IPS-15b (cell line): Measurements from ENCODE around the gene CTNNA3.

Experiments used
- H3K27me3 ChIP-seq: one replicate; pipeline ENCODE4 v1.6.1; 2013; ENCODE audit warnings: low read length; ENCODE audit not compliant: control insufficient read depth, insufficient read depth
- H3K36me3 ChIP-seq: one replicate; pipeline ENCODE4 v1.6.1; 2013; ENCODE audit warnings: low read length; ENCODE audit not compliant: control insufficient read depth, insufficient read depth
- H3K4me1 ChIP-seq: one replicate; pipeline ENCODE4 v1.6.1; 2013; ENCODE audit warnings: mild to moderate bottlenecking, low read length; ENCODE audit not compliant: control insufficient read depth, insufficient read depth
- H3K4me3 ChIP-seq: one replicate; pipeline ENCODE4 v1.5.1; 2013; ENCODE audit warnings: low read depth, low read length
- H3K9ac ChIP-seq: one replicate; pipeline ENCODE4 v1.6.1; 2013; ENCODE audit warnings: low read depth, mild to moderate bottlenecking, low read length
- H3K9me3 ChIP-seq: one replicate; pipeline ENCODE4 v1.6.1; 2013; ENCODE audit warnings: mild to moderate bottlenecking, low read length; ENCODE audit not compliant: control insufficient read depth, insufficient read depth

Gene CTNNA3

GRCh38 chr10:66782144-66782543 lies 913.9 kb downstream of the CTNNA3 start:
- no peaks in the 10 kb centered on the region for H3K4me1 ChIP-seq
- no peak overlapping the region for H3K4me3 ChIP-seq
- no peaks in the 10 kb centered on the region for H3K36me3 ChIP-seq
- H3K9me3 ChIP-seq: no peaks in the 10 kb centered on the region
- H3K9ac ChIP-seq: no peak overlapping the region
- no peaks in the 10 kb centered on the region for H3K27me3 ChIP-seq

DNA sequence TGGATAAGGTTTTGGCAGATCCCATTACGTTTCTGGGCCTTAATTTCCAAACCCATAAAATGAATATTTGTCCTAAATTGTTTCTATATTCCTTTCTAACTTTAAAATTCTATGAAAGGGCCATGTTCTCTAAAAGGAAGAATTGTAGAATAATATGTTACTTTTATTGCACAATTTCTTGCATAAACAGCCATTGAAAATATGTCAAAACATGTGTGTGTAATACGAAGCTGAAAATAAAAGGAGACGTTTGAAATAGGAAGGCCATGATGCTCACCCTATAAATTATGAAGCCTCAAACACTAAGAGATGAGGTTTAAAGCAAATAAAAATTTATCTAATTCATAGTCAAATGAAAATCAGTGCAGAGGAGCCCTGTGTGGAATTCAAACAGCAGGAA lies 915.2 kb downstream of the CTNNA3 start:
- Histone ChIP-seq H3K9ac (no peak overlapping the region), H3K9me3 (no peaks in the 10 kb centered on the region), H3K36me3 (no peaks in the 10 kb centered on the region), H3K27me3 (no peaks in the 10 kb centered on the region), H3K4me1 (no peaks in the 10 kb centered on the region), H3K4me3 (no peak overlapping the region)

- Histone ChIP-seq H3K9ac (no peak overlapping the region), H3K4me1 (no peaks in the 10 kb centered on the region), H3K4me3 (no peak overlapping the region), H3K9me3 (no peaks in the 10 kb centered on the region), H3K27me3 (no peaks in the 10 kb centered on the region), H3K36me3 (no peaks in the 10 kb centered on the region)
These were observed 917.6 kb downstream of the CTNNA3 start for GRCh38 chr10:66778351-66778750.

DNA sequence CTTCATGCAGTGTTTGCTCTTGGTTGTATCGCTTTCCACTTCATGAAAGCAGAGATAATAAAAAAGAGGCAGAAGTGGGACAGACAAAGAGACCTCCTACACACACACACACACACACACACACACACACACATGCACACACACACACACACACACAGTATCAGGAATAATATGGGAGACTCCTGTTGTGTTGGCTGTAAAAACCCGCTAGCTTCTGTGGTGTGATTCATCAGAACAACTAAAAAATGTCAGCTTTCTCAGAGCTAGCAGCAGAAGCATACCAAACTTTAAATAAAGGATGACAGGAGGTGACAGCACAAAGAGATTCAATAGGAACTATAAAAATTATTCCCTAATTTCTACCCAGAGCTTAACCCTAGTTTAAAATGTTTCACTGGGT lies 918.3 kb downstream of the CTNNA3 start:
- H3K9me3 ChIP-seq: no peaks in the 10 kb centered on the region
- no peak overlapping the region for H3K4me3 ChIP-seq
- H3K27me3 ChIP-seq: no peaks in the 10 kb centered on the region
- H3K36me3 ChIP-seq: no peaks in the 10 kb centered on the region
- H3K9ac ChIP-seq: no peak overlapping the region
- H3K4me1 ChIP-seq: no peaks in the 10 kb centered on the region

- Histone ChIP-seq H3K27me3 (no peaks in the 10 kb centered on the region), H3K9ac (no peak overlapping the region), H3K9me3 (no peaks in the 10 kb centered on the region)
These were observed 922.5 kb downstream of the CTNNA3 start for GRCh38 chr10:66773472-66773817.

GRCh38 chr10:66772548-66773471 lies 923.2 kb downstream of the CTNNA3 start:
- Histone ChIP-seq H3K4me1 (no peaks in the 10 kb centered on the region), H3K9me3 (no peaks in the 10 kb centered on the region), H3K4me3 (no peak overlapping the region), H3K36me3 (no peaks in the 10 kb centered on the region), H3K9ac (no peak overlapping the region), H3K27me3 (no peaks in the 10 kb centered on the region)

More at GRCh38 chr10:66773472-66773817, 922.5 kb downstream of the CTNNA3 start:
- Histone ChIP-seq H3K4me1 (no peaks in the 10 kb centered on the region), H3K4me3 (no peak overlapping the region), H3K36me3 (no peaks in the 10 kb centered on the region)

DNA sequence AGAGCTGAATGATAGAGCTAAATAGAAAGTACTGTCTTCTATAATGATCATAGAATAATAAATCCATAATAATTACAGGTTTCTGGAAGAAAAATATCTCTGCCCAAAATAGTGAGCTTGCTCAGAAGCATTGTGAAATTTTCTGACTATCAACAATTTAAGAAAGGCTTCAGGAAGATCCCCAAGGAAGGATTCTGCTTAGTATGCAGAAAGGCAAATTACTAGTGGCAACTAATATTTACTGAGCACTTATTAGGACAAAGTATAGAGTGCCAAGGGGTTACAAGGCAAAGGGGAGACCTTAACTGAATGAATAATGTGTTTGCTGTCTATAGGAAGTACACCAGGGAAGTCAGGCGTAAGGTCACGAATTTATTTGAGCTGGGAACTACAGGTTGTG lies 928.3 kb downstream of the CTNNA3 start:
- Histone ChIP-seq H3K27me3 (no peaks in the 10 kb centered on the region), H3K4me1 (no peaks in the 10 kb centered on the region), H3K9me3 (no peaks in the 10 kb centered on the region), H3K36me3 (no peaks in the 10 kb centered on the region), H3K4me3 (no peak overlapping the region), H3K9ac (no peak overlapping the region)

DNA sequence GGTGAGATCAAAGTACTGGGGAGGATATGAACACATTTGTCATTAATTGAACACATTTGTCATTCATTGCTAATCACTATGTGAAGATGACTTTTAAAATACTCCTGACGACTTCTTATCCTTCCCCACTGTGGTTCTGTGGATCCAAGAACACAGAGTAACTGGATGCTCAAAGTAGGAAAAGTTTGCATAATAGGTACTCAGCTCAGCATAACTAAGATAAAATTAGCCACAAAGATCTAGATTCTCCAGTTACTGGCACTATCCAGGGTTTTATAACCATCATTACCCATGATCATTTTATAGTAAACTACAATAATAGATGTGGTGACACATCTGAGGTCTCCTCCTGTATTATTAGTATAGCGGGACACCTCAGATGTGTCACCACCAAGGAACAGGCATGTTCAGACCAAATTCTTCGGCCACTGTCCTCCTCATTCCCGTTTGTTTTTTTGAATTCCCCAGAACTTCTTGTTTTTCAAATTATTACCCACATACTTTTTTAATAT lies 933.7 kb downstream of the CTNNA3 start:
- no peak overlapping the region for H3K9ac ChIP-seq
- no peaks in the 10 kb centered on the region for H3K27me3 ChIP-seq
- H3K36me3 ChIP-seq: no peaks in the 10 kb centered on the region
- no peaks in the 10 kb centered on the region for H3K4me1 ChIP-seq
- no peak overlapping the region for H3K4me3 ChIP-seq
- no peaks in the 10 kb centered on the region for H3K9me3 ChIP-seq

- Histone ChIP-seq H3K4me3 (no peak overlapping the region), H3K27me3 (no peaks in the 10 kb centered on the region), H3K9me3 (no peaks in the 10 kb centered on the region), H3K9ac (no peak overlapping the region), H3K36me3 (no peaks in the 10 kb centered on the region), H3K4me1 (no peaks in the 10 kb centered on the region)
These were observed 935.1 kb downstream of the CTNNA3 start for GRCh38 chr10:66760941-66761340.

DNA sequence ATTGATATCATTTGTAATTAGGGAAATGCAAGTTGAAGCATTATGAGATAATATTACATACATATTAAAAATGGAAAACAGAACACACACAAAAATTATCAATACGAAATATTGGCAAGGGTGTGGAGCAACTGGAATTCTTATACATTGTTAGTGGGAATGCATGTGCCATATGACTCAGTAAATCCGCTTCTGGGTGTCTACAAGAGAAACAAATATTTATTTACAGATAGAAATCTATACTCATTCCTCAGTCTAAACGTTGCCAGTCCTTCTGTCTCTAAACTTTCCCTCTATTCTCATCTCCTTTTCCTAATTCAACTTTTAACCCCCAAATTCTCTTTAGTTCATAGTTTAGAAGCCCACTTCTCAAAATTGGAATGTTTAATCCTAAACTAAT lies 940.5 kb downstream of the CTNNA3 start:
- no peaks in the 10 kb centered on the region for H3K27me3 ChIP-seq
- H3K36me3 ChIP-seq: no peaks in the 10 kb centered on the region
- no peak overlapping the region for H3K9ac ChIP-seq
- no peak overlapping the region for H3K4me3 ChIP-seq
- no peaks in the 10 kb centered on the region for H3K9me3 ChIP-seq
- H3K4me1 ChIP-seq: no peaks in the 10 kb centered on the region

DNA sequence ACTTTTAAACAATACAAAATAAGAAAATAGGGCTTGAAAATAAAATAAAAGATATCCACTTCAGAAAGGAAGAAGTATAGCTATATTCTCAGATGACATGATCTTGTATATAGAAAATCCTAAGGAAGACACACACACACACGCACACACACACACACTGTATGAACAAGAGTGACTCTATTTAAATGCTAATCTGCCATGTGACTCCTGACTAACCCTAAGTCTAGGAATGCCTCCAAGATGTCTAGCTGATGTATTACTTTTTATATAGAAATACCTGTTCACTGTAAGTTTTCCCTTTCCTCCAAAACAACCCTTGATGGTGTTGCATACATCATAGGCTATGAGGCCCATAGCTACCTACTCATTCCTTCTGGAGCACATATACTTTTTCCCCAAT lies 943.3 kb downstream of the CTNNA3 start:
- Histone ChIP-seq H3K36me3 (no peaks in the 10 kb centered on the region), H3K4me3 (no peak overlapping the region), H3K9me3 (no peaks in the 10 kb centered on the region), H3K4me1 (no peaks in the 10 kb centered on the region), H3K9ac (no peak overlapping the region), H3K27me3 (no peaks in the 10 kb centered on the region)

- H3K4me1 ChIP-seq: no peaks in the 10 kb centered on the region
- no peaks in the 10 kb centered on the region for H3K27me3 ChIP-seq
- no peak overlapping the region for H3K9ac ChIP-seq
These were observed 947.8 kb downstream of the CTNNA3 start for GRCh38 chr10:66748217-66748616.

More at GRCh38 chr10:66748217-66748616, 947.8 kb downstream of the CTNNA3 start:
- no peaks in the 10 kb centered on the region for H3K36me3 ChIP-seq
- H3K4me3 ChIP-seq: no peak overlapping the region
- no peaks in the 10 kb centered on the region for H3K9me3 ChIP-seq
